ENCODE measurements around the gene UBE2S. TPM values are rescaled to one million over a fixed set of nuclear protein-coding genes. Genes with fewer than 3 reads are reported as not detected.

Gene UBE2S
- total RNA-seq, 2 donors from 2014 or later: 202 to 246 TPM

- Mint-ChIP-seq H3K4me3 (peak within 1 kb of the TSS; percentile 98), H3K4me1 (peaks cover 29% of the 10 kb centered on the region), H3K27ac (peak within 1 kb of the TSS; percentile 97), H3K36me3 (ENCODE audit: low read depth) (peaks cover 35% of the 10 kb centered on the region), H3K27me3 (ENCODE audit: insufficient read depth) (peaks cover 24% of the 10 kb centered on the region), H3K9me3 (no peaks in the 10 kb centered on the region)
- peak; percentile 69 for DNase-seq
- Histone ChIP-seq H3K9me3 (ENCODE audit: control insufficient read depth, low read length) (peaks cover 3% of the 10 kb centered on the region), H3K9ac (ENCODE audit: extremely low read depth, low read length, poor library complexity, severe bottlenecking) (peak within 1 kb of the TSS; percentile 88), H3K36me3 (ENCODE audit: control insufficient read depth, insufficient read depth, low read length) (peaks cover 30% of the 10 kb centered on the region), H3K27me3 (ENCODE audit: control insufficient read depth, insufficient read depth, low read length, poor library complexity, severe bottlenecking) (no peaks in the 10 kb centered on the region), H3K4me3 (ENCODE audit: low read length) (peak within 1 kb of the TSS; percentile 99), H3K27ac (ENCODE audit: low read depth, low read length) (peak within 1 kb of the TSS; percentile 25), H3K4me1 (ENCODE audit: control insufficient read depth, insufficient read depth, low read length) (peaks cover 14% of the 10 kb centered on the region)
- WGBS, 2 experiments (ENCODE audit: insufficient coverage in 1 of 2, insufficient read length in 1 of 2): 35 to 63% methylated on average over 37 to 72 of the region's 72 CpGs
- no peak for TF ChIP-seq CTCF (conservative IDR thresholded peaks at IDR 0.05)
Observed at GRCh38 chr19:55384131-55384919, 23.3 kb downstream of the UBE2S start, which contains the start of gene TMEM238. TSS of gene TMEM238 (minus strand) at chr19:55384292. CDS start at chr19:55384259, 33 bp downstream.

GRCh38 chr19:55383279-55384130, 24.1 kb downstream of the UBE2S start:
- Histone ChIP-seq H3K9me3 (ENCODE audit: control insufficient read depth, low read length) (peaks cover 3% of the 10 kb centered on the region), H3K4me1 (ENCODE audit: control insufficient read depth, insufficient read depth, low read length) (peaks cover 13% of the 10 kb centered on the region), H3K36me3 (ENCODE audit: control insufficient read depth, insufficient read depth, low read length) (peaks cover 22% of the 10 kb centered on the region), H3K27me3 (ENCODE audit: control insufficient read depth, insufficient read depth, low read length, poor library complexity, severe bottlenecking) (no peaks in the 10 kb centered on the region), H3K9ac (ENCODE audit: extremely low read depth, low read length, poor library complexity, severe bottlenecking) (no peak overlapping the region), H3K4me3 (ENCODE audit: low read length) (peak overlapping the region; percentile 73), H3K27ac (ENCODE audit: low read depth, low read length) (no peak overlapping the region)
- H3K27me3 Mint-ChIP-seq (ENCODE audit: insufficient read depth): peaks cover 32% of the 10 kb centered on the region
- H3K4me3 Mint-ChIP-seq: peak overlapping the region; percentile 98
- peaks cover 26% of the 10 kb centered on the region for H3K4me1 Mint-ChIP-seq
- H3K9me3 Mint-ChIP-seq: no peaks in the 10 kb centered on the region
- H3K27ac Mint-ChIP-seq: peak overlapping the region; percentile 70
- TF ChIP-seq CTCF (conservative IDR thresholded peaks at IDR 0.05): no peak
- 6 to 17% methylated on average over 26 to 88 of the region's 88 CpGs for WGBS, 2 experiments (ENCODE audit: insufficient coverage in 1 of 2, insufficient read length in 1 of 2)
- H3K36me3 Mint-ChIP-seq (ENCODE audit: low read depth): peaks cover 28% of the 10 kb centered on the region
- peak; percentile 85 for DNase-seq

GRCh38 chr19:55382522-55383054, 25.0 kb downstream of the UBE2S start:
- no peak overlapping the region for H3K27ac ChIP-seq (ENCODE audit: low read depth, low read length)
- peaks cover under 1% of the 10 kb centered on the region for H3K27me3 ChIP-seq (ENCODE audit: control insufficient read depth, insufficient read depth, low read length, poor library complexity, severe bottlenecking)
- peaks cover 6% of the 10 kb centered on the region for H3K4me1 ChIP-seq (ENCODE audit: control insufficient read depth, insufficient read depth, low read length)
- no peaks in the 10 kb centered on the region for H3K9me3 Mint-ChIP-seq
- H3K4me1 Mint-ChIP-seq: peaks cover 22% of the 10 kb centered on the region
- DNase-seq: no peak
- H3K9me3 ChIP-seq (ENCODE audit: control insufficient read depth, low read length): peaks cover 3% of the 10 kb centered on the region
- peaks cover 39% of the 10 kb centered on the region for H3K27me3 Mint-ChIP-seq (ENCODE audit: insufficient read depth)
- peaks cover 19% of the 10 kb centered on the region for H3K36me3 Mint-ChIP-seq (ENCODE audit: low read depth)
- H3K4me3 Mint-ChIP-seq: peak overlapping the region; percentile 98
- H3K4me3 ChIP-seq (ENCODE audit: low read length): no peak overlapping the region
- WGBS, 2 experiments (ENCODE audit: insufficient coverage in 1 of 2, insufficient read length in 1 of 2): 95 to 100% methylated on average over 3 of the region's 3 CpGs
- TF ChIP-seq CTCF (conservative IDR thresholded peaks at IDR 0.05): no peak
- H3K27ac Mint-ChIP-seq: no peak overlapping the region
- peaks cover 13% of the 10 kb centered on the region for H3K36me3 ChIP-seq (ENCODE audit: control insufficient read depth, insufficient read depth, low read length)
- no peak overlapping the region for H3K9ac ChIP-seq (ENCODE audit: extremely low read depth, low read length, poor library complexity, severe bottlenecking)

Data from endodermal cell (in vitro differentiated cells).